ENCODE measurements around the gene PRAMEF11.
"Not testable (repeated sequence)": the region's sequence is repeated elsewhere in the genome, so short reads cannot be mapped to it uniquely, and the experiment has no call there.

The PRAMEF11 gene

GRCh38 chr1:12831310-12831709 lies at the start of gene PRAMEF11:
TSS of gene PRAMEF11 (minus strand) at chr1:12831410. CDS start at chr1:12828789, 2,621 bp downstream.
- CTCF ChIA-PET; DNase-seq (ENCODE audit: extremely low spot score); POLR2A ChIA-PET: not testable (repeated sequence)

GRCh38 chr1:12878453-12878852 lies 47.2 kb upstream of the PRAMEF11 start:
- DNase-seq (ENCODE audit: extremely low spot score); POLR2A ChIA-PET; CTCF ChIA-PET: not testable (repeated sequence)

- CTCF ChIA-PET, POLR2A ChIA-PET: not testable (repeated sequence)
These were observed 32.1 kb upstream of the PRAMEF11 start for GRCh38 chr1:12863131-12863880.

GRCh38 chr1:12856786-12857185 lies 25.6 kb upstream of the PRAMEF11 start, which contains the start of gene PRAMEF2:
TSS of gene PRAMEF2 (plus strand) at chr1:12857086. CDS start at chr1:12859010, 1,924 bp downstream.
- POLR2A ChIA-PET; CTCF ChIA-PET; DNase-seq (ENCODE audit: extremely low spot score): not testable (repeated sequence)

More at GRCh38 chr1:12863131-12863880, 32.1 kb upstream of the PRAMEF11 start:
- not testable (repeated sequence) for DNase-seq (ENCODE audit: extremely low spot score)

GRCh38 chr1:12851779-12852178 lies 20.6 kb upstream of the PRAMEF11 start:
- TF ChIP-seq CTCF (IDR thresholded peaks at IDR 0.05; ENCODE audit: control extremely low read depth, extremely low read depth, low read depth, missing control alignments) = no peak
- CTCF ChIA-PET = no interaction called here
- no peak for DNase-seq (ENCODE audit: extremely low spot score)
- POLR2A ChIA-PET = no interaction called here

- CTCF ChIA-PET = not testable (repeated sequence)
These were observed 17.4 kb upstream of the PRAMEF11 start, which contains the start of gene HNRNPCL1 for GRCh38 chr1:12848620-12849019. TSS of gene HNRNPCL1 (minus strand) at chr1:12848720. CDS start at chr1:12848289, 431 bp downstream.

GRCh38 chr1:12833251-12833650 lies 2.0 kb upstream of the PRAMEF11 start:
- DNase-seq (ENCODE audit: extremely low spot score); CTCF ChIA-PET; POLR2A ChIA-PET: not testable (repeated sequence)

More at GRCh38 chr1:12848620-12849019, 17.4 kb upstream of the PRAMEF11 start, which contains the start of gene HNRNPCL1:
- DNase-seq (ENCODE audit: extremely low spot score); POLR2A ChIA-PET: not testable (repeated sequence)

- CTCF ChIA-PET; DNase-seq (ENCODE audit: extremely low spot score); POLR2A ChIA-PET: not testable (repeated sequence)
These were observed 12.1 kb downstream of the PRAMEF11 start for GRCh38 chr1:12819061-12819460.

GRCh38 chr1:12811409-12811784 lies 19.8 kb downstream of the PRAMEF11 start:
- DNase-seq (ENCODE audit: extremely low spot score) = no peak
- no peak for TF ChIP-seq CTCF (IDR thresholded peaks at IDR 0.05; ENCODE audit: control extremely low read depth, extremely low read depth, low read depth, missing control alignments)
- POLR2A ChIA-PET = interaction anchor here (0.7 kb wide), 1 partner anchor 1820 kb away, joined by 3 read pairs; no protein-coding TSS in a partner anchor
- CTCF ChIA-PET = no interaction called here

- ChIA-PET CTCF (no interaction called here), POLR2A (no interaction called here)
- DNase-seq (ENCODE audit: extremely low spot score) = no peak
- no peak for TF ChIP-seq CTCF (IDR thresholded peaks at IDR 0.05; ENCODE audit: control extremely low read depth, extremely low read depth, low read depth, missing control alignments)
These were observed 20.4 kb downstream of the PRAMEF11 start for GRCh38 chr1:12810691-12811408.
